Measurements from ENCODE around the gene GFY. TPM values are rescaled to one million over a fixed set of nuclear protein-coding genes. Genes with fewer than 3 reads are reported as not detected.

The GFY gene
- total and polyA plus RNA-seq, 9 of the 15 experiments (the other 6 are each of a cell fraction or from before 2014, with no cell fraction given), result 0.06 to 0.40 (median 0.19) TPM; not detected in 3

GRCh38 chr19:49453013-49453756, 28.0 kb downstream of the GFY start, which contains the start of gene ALDH16A1 (continued):
- TF ChIP-seq CBX2 (IDR thresholded peaks at IDR 0.05; ENCODE audit: insufficient read depth, low read length, poor library complexity, severe bottlenecking), result no peak
- no peak for TF ChIP-seq ZBTB7A (IDR thresholded peaks at IDR 0.05; ENCODE audit: borderline replicate concordance, control insufficient read depth, low read depth, low read length)
- TF ChIP-seq THRAP3 (IDR thresholded peaks at IDR 0.05; ENCODE audit: borderline replicate concordance), result no peak
- TF ChIP-seq, protein P1, sequence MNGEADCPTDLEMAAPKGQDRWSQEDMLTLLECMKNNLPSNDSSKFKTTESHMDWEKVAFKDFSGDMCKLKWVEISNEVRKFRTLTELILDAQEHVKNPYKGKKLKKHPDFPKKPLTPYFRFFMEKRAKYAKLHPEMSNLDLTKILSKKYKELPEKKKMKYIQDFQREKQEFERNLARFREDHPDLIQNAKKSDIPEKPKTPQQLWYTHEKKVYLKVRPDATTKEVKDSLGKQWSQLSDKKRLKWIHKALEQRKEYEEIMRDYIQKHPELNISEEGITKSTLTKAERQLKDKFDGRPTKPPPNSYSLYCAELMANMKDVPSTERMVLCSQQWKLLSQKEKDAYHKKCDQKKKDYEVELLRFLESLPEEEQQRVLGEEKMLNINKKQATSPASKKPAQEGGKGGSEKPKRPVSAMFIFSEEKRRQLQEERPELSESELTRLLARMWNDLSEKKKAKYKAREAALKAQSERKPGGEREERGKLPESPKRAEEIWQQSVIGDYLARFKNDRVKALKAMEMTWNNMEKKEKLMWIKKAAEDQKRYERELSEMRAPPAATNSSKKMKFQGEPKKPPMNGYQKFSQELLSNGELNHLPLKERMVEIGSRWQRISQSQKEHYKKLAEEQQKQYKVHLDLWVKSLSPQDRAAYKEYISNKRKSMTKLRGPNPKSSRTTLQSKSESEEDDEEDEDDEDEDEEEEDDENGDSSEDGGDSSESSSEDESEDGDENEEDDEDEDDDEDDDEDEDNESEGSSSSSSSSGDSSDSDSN (IDR thresholded peaks at IDR 0.05; ENCODE audit: borderline replicate concordance in 1 of 2, low read depth in 2 of 2, low read length in 2 of 2), result peak in 1 of 2 experiments; percentile 66; a peak in 1 of 4 replicates
- TF ChIP-seq PHB (CRISPR knock-in tag; IDR thresholded peaks at IDR 0.05), result 0 out of 2 replicates have a peak, but pooled peaks have one; percentile 33
- TF ChIP-seq MTA1 (IDR thresholded peaks at IDR 0.05; ENCODE audit: borderline replicate concordance), result no peak
- TF ChIP-seq, protein P2, sequence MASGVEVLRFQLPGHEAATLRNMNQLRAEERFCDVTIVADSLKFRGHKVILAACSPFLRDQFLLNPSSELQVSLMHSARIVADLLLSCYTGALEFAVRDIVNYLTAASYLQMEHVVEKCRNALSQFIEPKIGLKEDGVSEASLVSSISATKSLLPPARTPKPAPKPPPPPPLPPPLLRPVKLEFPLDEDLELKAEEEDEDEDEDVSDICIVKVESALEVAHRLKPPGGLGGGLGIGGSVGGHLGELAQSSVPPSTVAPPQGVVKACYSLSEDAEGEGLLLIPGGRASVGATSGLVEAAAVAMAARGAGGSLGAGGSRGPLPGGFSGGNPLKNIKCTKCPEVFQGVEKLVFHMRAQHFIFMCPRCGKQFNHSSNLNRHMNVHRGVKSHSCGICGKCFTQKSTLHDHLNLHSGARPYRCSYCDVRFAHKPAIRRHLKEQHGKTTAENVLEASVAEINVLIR (CRISPR knock-in tag; IDR thresholded peaks at IDR 0.05), result no peak
- TF ChIP-seq ZNF232 (CRISPR knock-in tag; IDR thresholded peaks at IDR 0.05), result no peak
- TF ChIP-seq ZBTB8A (IDR thresholded peaks at IDR 0.05; ENCODE audit: partially characterized antibody), result no peak
- TF ChIP-seq MAFF (IDR thresholded peaks at IDR 0.05; ENCODE audit: low read length), result no peak
- TF ChIP-seq NRF1 (conservative IDR thresholded peaks at IDR 0.05 in 1 of 2, IDR thresholded peaks at IDR 0.05 in 1 of 2), result peak; percentile 99
- TF ChIP-seq DMBX1 (CRISPR knock-in tag; IDR thresholded peaks at IDR 0.05; ENCODE audit: borderline replicate concordance), result no peak
- peak; percentile 88; the same call in 1 of the 2 replicates for TF ChIP-seq POLR2AphosphoS2 (IDR thresholded peaks at IDR 0.05; ENCODE audit: low read length)
- TF ChIP-seq ATF1 (CRISPR knock-in tag; IDR thresholded peaks at IDR 0.05), result no peak
- peak; percentile 65; the same call in 1 of the 2 replicates for TF ChIP-seq ATF1 (tag; IDR thresholded peaks at IDR 0.05)
- TF ChIP-seq CREB5 (CRISPR knock-in tag; IDR thresholded peaks at IDR 0.05), result no peak
- no peak for TF ChIP-seq DIDO1 (tag; IDR thresholded peaks at IDR 0.05; ENCODE audit: low read depth)
- no peak for TF ChIP-seq MXI1 (IDR thresholded peaks at IDR 0.05; ENCODE audit: low read depth, low read length)
- no peak for TF ChIP-seq FOXA1 (IDR thresholded peaks at IDR 0.05; ENCODE audit: borderline replicate concordance)
- peak; percentile 73; the same call in 1 of the 2 replicates for TF ChIP-seq ZNF263 (CRISPR knock-in tag; IDR thresholded peaks at IDR 0.05; ENCODE audit: borderline replicate concordance)
- no peak for TF ChIP-seq CAMTA2 (CRISPR knock-in tag; conservative IDR thresholded peaks at IDR 0.05)
- TF ChIP-seq SRSF1 (IDR thresholded peaks at IDR 0.05; ENCODE audit: low read depth, low read length), result no peak
- TF ChIP-seq, protein P3, sequence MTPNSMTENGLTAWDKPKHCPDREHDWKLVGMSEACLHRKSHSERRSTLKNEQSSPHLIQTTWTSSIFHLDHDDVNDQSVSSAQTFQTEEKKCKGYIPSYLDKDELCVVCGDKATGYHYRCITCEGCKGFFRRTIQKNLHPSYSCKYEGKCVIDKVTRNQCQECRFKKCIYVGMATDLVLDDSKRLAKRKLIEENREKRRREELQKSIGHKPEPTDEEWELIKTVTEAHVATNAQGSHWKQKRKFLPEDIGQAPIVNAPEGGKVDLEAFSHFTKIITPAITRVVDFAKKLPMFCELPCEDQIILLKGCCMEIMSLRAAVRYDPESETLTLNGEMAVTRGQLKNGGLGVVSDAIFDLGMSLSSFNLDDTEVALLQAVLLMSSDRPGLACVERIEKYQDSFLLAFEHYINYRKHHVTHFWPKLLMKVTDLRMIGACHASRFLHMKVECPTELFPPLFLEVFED (CRISPR knock-in tag; conservative IDR thresholded peaks at IDR 0.05), result peak; percentile 74; the same call in 1 of the 2 replicates
